Esophagus squamous epithelium (tissue), 4 donors: ENCODE measurements around the gene MYO18B.

Source experiments
- POLR2A ChIP-seq, 4 donors: fragments of 450-650 bp; IDR thresholded peaks; one replicate each; pipeline ENCODE4 v1.6.1; 2017; ENCODE audit warnings: antibody characterized with exemption in 4 of 4, mild to moderate bottlenecking in 4 of 4, moderate library complexity in 3 of 4
- TF ChIP-seq, protein P1 (sequence below), 6 experiments: fragments of 450-650 bp in 4 of 6; fragments of 200-600 bp in 2 of 6; sonication (generic) in 2 of 6; IDR thresholded peaks; one replicate each; pipeline ENCODE4 v1.5.1; 2016 to 2019; ENCODE audit warnings: antibody characterized with exemption in 6 of 6, mild to moderate bottlenecking in 4 of 6, moderate library complexity in 4 of 6

DNA sequence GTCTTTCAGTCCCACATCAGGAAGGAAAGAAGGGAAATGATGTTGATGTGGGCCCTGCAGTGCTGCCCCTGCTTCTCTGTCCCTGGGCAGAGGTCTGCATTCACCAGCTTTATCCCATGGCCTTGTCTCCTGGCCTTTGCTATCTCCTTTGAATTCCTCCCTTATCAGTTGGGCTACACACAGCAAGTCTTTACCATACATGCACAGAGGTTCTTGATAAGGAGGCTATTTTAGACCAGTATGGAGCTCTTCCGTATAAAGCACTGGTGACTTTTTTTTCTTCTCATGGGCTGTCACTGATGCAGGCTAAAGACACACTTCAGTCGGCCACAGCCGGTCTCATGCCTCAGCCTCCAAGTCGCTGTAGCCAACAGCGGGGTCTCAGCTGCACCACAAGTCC, 20.2 kb downstream of the MYO18B start:
- TF ChIP-seq, protein P1, sequence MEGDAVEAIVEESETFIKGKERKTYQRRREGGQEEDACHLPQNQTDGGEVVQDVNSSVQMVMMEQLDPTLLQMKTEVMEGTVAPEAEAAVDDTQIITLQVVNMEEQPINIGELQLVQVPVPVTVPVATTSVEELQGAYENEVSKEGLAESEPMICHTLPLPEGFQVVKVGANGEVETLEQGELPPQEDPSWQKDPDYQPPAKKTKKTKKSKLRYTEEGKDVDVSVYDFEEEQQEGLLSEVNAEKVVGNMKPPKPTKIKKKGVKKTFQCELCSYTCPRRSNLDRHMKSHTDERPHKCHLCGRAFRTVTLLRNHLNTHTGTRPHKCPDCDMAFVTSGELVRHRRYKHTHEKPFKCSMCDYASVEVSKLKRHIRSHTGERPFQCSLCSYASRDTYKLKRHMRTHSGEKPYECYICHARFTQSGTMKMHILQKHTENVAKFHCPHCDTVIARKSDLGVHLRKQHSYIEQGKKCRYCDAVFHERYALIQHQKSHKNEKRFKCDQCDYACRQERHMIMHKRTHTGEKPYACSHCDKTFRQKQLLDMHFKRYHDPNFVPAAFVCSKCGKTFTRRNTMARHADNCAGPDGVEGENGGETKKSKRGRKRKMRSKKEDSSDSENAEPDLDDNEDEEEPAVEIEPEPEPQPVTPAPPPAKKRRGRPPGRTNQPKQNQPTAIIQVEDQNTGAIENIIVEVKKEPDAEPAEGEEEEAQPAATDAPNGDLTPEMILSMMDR (IDR thresholded peaks at IDR 0.05), result no peak
- TF ChIP-seq POLR2A (IDR thresholded peaks at IDR 0.05), result no peak
